Esophagus mucosa (tissue), 1 donor: Measurements from ENCODE around the gene NEURL1B. TPM values are rescaled to one million over a fixed set of nuclear protein-coding genes. Genes with fewer than 3 reads are reported as not detected.
"Not testable (repeated sequence)": the region's sequence is repeated elsewhere in the genome, so short reads cannot be mapped to it uniquely, and the experiment has no call there.

Experiments used
- ATAC-seq: fragments of 200-7000 bp; cut with Tn5 transposase; one replicate; pipeline ENCODE4 v1.9.1; 2020
- total RNA-seq: library from RNA; stranded (reverse); gene quantifications from one replicate; pipeline ENCODE4 v1.2.4, GENCODE V29; 2023
- donor health status: DM: yes; HTN: yes; CAD: no.

Gene NEURL1B
- total RNA-seq, 1 donor from 2014 or later: 12.7 TPM

- not testable (repeated sequence) for ATAC-seq
Measured at GRCh38 chr5:172657524-172658233, 16.6 kb downstream of the NEURL1B start.

DNA sequence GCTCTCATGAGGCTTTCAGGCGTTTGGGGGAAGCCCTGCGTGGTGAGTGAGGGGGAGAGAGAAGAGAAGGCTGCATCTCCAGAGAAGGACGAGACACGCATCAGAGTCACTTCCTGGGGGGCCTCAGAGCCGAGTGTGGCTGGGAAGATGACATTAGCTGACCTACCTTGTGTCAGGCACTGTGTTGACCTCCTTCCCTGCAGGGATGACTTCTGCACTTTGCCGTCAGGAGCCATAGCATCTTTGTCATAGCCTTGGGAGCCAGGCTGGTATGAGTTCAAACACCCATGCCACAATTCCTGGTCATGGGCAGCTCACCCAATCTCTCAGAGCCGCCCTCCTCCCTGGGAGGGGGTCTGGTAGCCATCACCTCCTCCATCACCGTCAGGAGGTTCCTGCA is 17.3 kb downstream of the NEURL1B start:
- ATAC-seq: no peak

DNA sequence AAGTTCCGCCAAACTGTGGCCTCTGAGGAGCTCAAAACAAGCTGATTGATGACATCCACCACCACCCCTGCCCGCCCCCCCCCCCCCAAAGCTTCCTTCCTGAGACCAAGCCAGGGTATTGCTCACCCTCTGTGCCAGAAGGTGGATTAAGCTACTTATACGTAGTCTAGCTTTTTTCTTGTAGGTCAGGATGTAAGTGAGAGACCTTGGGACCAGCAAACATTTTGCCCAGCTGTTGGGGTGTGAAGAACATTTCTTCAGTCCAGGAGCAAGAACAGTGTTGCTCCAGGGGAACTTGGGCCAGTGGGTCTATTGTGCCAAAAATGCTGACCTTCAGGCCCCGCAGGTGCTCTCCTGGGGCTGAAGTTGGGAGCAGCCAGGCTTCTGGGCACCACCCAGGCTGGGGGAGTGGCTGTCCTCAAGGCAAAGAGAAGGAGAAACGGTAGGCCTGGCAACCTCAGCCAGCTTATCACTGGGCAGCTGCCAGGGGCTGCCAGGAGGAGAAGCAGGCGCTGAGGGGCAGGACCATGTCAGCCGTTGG is 18.0 kb downstream of the NEURL1B start:
- peak; percentile 74 for ATAC-seq

DNA sequence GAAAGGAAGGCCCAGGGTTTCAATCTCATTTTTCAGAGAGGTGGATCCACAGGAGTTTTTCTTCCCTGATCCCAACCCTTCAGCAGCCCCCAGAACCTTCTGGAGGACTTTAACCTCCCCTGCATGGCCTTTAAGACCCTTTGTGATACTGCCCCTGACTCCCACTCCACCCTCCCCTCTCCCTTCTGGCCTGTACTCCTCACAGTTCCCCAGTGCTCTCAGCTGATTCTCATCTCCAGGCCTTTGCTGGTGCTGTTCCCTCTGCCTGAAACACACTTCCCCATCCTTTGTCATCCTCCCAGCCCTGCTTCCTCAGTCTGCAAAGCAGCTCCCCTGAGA is 18.5 kb downstream of the NEURL1B start:
- peak; percentile 7 for ATAC-seq

GRCh38 chr5:172659909-172660628 is 19.0 kb downstream of the NEURL1B start:
- peak; percentile 61 for ATAC-seq

DNA sequence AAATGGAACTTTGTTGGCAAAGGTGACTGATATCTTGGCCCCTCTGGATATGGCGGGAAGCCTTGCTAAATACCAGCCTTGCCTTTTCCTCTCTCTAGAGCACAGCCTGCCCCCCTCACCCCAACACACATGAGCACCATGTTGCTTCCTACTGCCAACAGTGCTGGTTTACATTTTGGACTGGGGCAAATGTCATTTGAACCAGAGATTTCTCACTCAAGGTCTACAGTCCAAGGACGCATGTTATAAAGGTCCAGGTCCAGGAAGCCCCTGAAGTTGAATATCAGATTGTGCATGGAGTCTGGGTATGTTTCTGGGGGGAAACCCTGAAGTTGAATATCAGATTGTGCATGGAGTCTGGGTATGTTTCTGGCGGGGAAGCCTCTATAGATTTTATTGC is 19.9 kb downstream of the NEURL1B start:
- no peak for ATAC-seq

DNA sequence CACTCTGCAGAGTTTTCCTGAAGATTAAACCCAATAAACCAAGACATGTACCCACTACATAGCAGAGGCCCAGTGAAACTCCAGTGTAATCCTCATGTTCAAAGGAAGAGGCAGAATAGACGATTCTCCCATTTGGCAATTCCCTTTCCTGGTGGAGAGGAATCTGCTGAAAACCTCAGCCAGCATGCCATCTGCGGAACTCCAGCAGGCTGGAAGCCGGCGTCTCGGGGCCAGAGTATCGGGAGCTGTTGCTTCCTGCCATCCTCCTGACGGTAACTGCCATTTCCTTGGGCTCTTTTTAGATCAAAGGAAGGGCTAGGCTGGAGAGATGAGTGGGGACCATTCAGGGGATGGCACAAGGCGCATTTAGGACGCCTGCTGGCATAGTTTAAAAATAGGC is 20.5 kb downstream of the NEURL1B start:
- no peak for ATAC-seq

DNA sequence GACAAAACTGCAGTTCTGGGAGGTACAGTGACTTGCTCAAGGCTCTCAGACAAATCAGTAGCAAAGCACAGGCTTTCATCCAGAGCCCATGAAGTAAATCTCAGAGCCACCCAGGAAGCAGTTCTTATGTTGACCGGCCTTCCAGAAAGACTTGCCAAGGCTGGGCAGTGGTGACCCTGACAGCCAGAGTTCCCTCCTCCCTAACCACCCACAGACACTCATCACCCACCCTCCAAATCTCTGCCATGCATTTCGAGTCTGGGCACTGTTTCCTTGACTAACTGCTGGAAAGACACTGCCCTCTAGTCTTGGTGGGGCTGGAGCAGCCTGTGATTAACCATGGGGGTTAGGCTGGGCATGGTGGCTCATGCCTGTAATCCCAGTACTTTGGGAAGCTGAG is 21.5 kb downstream of the NEURL1B start:
- no peak for ATAC-seq

GRCh38 chr5:172664018-172664417 is 23.0 kb downstream of the NEURL1B start:
- ATAC-seq: no peak

GRCh38 chr5:172664681-172665541 is 23.8 kb downstream of the NEURL1B start:
- no peak for ATAC-seq

DNA sequence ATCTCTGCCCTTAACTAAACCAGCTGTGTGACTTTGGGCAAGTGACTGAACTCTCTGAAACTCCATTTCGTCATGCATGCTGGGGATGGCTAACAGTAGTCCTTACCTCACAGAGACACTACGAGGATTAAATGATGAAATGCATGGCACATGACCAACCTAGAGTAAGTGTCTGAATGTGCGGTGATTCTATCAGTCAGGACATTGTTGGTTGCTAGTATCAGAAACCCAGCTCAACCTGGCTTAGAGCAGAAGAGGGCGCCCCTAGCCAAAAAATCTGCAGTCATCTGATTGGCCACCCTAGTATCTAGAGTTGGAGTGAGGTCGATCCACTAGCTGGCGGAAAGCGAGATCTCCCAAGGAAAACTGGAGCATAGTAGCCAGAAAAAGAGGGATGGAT is 25.2 kb downstream of the NEURL1B start:
- ATAC-seq: no peak

GRCh38 chr5:172667786-172668593 is 26.9 kb downstream of the NEURL1B start:
- ATAC-seq: peak; percentile 35

- no peak for ATAC-seq
Measured at GRCh38 chr5:172668594-172669071, 27.6 kb downstream of the NEURL1B start.

DNA sequence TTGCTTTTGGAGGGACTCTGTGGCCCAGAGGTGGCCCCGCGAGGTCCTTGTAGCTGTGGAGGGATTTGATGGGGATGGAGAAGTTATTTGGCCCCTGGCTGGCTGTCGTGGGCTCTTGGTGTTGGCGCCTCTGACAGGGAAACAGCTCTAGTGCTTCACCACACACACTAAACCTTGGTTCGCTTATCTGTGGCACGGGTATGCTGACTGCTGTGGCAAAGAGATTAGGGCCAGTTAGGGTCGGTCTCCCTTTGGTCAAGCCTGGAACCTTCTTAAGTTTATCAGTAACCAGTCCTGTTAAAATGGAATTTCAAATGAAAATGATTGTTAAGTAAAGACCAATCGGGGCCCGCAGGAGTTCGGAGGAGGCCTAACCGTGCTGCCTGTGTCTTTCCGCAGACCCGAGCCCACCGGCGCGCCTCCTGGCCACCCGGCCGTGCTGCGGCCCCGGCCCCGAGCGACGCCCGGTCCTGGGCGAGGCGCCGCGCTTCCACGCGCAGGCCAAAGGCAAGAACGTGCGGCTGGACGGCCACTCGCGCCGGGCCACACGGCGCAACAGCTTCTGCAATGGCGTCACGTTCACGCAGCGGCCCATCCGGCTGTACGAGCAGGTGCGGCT is 28.4 kb downstream of the NEURL1B start:
- no peak for ATAC-seq

DNA sequence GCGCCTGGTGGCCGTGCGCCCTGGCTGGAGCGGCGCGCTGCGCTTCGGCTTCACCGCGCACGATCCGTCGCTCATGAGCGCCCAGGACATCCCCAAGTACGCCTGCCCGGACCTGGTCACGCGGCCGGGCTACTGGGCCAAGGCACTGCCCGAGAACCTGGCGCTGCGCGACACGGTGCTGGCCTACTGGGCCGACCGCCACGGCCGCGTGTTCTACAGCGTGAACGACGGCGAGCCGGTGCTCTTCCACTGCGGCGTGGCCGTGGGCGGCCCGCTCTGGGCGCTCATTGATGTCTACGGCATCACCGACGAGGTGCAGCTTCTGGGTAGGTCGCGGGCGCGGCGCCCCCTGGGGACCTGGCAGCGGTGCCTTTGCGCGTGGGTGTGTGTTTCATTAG is 28.9 kb downstream of the NEURL1B start:
- no peak for ATAC-seq

DNA sequence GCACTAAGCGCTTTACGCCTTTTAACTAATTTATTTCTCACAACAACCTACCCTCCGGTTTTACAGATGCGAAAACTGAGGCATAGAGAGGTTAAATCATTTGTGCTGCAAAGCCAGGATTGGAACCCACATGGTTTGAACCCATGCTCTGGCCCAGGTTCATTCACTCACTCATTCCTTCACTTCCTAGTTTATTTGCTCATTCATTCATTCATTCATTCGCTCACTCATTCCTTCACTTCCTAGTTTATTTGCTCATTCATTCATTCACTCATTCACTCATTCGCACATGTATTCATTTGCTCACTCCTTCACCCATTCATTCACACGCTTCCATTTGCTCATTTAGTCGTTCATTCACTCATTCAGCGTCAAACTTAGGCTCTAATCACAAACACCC is 29.4 kb downstream of the NEURL1B start:
- ATAC-seq: no peak

GRCh38 chr5:172671091-172671490 is 30.0 kb downstream of the NEURL1B start:
- ATAC-seq: no peak

- no peak for ATAC-seq
Measured at GRCh38 chr5:172672681-172673080, 31.6 kb downstream of the NEURL1B start.

- no peak for ATAC-seq
Measured at GRCh38 chr5:172674155-172674554, 33.1 kb downstream of the NEURL1B start.

DNA sequence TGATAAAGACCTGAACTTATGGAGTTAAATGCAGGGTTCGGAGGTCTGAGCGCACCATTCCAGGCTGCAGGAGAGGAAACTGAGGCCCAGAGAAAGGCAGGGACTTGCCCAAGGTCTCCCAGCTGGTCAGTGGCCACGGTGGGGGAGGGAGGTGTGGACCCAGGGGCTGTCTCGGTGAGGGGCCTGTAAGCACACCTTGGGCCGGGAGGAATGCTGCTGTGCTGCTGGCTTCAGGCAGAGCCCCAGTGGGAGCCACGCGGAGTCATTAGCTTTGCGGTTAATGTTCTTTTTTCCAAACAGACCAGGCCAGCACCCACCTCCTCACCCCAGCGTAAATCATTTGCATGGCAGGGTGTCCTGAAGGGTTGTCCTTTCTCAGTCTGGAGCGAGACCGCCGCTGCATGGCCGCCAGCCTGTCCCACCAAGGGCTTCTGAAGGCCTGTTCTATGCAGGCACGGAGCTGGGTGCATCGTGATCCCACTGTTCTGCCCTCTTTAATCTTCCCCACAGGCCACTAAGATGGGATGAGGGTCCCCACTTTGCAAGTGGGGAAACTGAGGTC is 35.9 kb downstream of the NEURL1B start:
- no peak for ATAC-seq

GRCh38 chr5:172678362-172678874 is 37.4 kb downstream of the NEURL1B start:
- not testable (repeated sequence) for ATAC-seq
